GM18498 (cell line): ENCODE results near the gene PLEKHA5.
"Not testable (repeated sequence)": the region's sequence is repeated elsewhere in the genome, so short reads cannot be mapped to it uniquely, and the experiment has no call there.

Experiments used
- ATAC-seq: cut with Tn5 transposase; IDR thresholded peaks from one replicate; pipeline ENCODE4 v1.9.1; 2021; ENCODE audit warnings: mild to moderate bottlenecking, moderate library complexity; ENCODE audit not compliant: unreplicated experiment

Gene PLEKHA5

GRCh38 chr12:19261773-19262172, 132.2 kb downstream of the PLEKHA5 start:
- ATAC-seq: no peak

DNA sequence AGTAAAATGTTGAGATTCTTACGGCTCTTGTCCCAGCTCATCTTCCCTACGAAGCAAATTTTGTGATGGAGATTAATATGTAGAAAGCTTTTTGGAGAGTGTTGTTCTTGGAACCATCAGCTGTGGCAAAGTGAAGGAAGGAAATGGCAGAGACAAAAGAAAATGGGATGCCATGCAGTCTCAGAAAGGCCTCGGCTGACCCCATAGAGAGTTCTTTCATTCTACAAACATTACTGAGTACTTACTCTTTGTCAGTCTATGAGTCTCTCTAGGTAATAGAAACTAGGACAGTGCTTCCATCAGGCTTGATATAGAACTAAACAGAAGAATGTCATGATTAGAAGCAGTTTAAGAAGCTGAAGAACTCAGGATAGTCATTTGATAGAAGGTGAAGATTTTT, 134.1 kb downstream of the PLEKHA5 start:
- no peak for ATAC-seq

- no peak for ATAC-seq
Observed at GRCh38 chr12:19273482-19274330, 144.2 kb downstream of the PLEKHA5 start.

GRCh38 chr12:19276767-19277166, 147.2 kb downstream of the PLEKHA5 start:
- ATAC-seq: no peak

GRCh38 chr12:19277711-19278110, 148.2 kb downstream of the PLEKHA5 start:
- ATAC-seq: no peak

- no peak for ATAC-seq
Observed at GRCh38 chr12:19278407-19278806, 148.9 kb downstream of the PLEKHA5 start.

DNA sequence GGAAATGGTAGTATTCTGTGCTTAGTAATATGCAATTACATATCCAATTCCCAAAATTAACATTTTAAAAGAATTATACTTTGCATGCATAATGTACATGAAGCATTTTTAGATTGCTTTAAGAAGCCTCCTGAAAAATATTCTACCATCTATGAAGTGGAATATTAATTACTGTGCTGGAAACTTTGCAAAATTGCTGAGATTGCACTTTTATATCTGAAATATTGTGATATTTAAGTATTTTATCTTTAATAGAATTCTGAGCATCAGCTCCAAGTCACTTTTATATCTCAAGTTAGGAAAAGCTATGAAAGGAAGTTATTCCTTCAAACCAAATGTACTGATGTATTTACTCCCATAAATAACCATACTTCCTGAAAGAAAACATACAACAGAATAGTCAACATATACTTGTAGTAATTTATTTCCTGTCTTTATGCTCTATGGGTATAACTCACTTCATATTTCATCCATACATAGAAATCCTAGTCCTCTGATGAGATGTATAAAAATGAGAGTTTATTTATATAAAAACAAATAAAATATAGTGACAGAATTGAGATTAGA, 152.7 kb downstream of the PLEKHA5 start:
- ATAC-seq: no peak

- no peak for ATAC-seq
Observed at GRCh38 chr12:19284658-19285057, 155.1 kb downstream of the PLEKHA5 start.

GRCh38 chr12:19285793-19286448, 156.4 kb downstream of the PLEKHA5 start:
- ATAC-seq: no peak

- ATAC-seq: no peak
Observed at GRCh38 chr12:19287302-19287701, 157.8 kb downstream of the PLEKHA5 start.

DNA sequence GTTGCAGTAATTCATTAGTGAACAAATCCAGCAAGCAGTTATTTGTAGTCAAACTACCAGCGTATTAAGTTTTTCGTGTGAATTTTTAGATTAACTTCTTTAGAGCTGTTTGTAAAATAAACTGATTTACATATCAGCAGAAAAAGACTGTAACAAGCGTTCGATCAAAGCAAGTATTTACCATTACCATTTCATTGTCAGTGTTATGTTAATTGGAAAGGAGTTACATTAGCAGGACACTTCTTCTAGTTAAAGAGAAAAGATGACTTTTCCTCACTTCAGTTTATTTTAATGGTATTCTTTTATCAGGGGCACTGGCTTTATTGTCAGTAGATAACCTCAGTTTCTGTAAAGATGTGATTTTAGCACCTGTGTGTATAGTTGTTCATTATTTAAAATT, 158.6 kb downstream of the PLEKHA5 start:
- no peak for ATAC-seq

DNA sequence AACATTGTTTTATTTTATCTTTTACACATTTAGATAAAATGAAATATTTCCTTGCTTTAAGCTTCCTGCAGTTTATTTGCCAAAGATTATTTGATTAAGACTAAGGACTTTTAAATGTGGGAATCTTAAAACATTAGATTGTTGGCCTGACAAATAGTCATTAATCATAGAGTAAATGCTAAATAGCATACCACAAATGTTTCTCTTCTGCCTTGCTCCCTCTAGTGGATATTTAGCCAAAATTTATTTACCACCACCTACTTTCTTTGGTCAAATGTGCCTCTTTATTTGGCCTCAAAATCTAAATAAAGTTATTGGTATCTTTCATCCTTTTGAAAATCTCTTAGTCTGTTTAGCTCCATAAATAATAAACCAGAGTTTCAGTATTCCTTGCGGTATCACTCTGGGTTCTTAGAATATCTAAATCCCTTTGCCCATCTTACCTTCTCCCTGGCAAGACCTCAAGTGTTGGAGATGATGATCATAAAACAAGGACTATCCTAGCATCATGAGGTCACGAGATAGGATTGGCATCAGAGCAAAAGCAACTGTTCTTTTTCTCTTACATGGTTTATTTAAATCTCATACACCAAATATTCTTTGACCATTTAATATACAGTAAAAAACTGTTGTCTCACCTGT, 159.2 kb downstream of the PLEKHA5 start:
- no peak for ATAC-seq

GRCh38 chr12:19298836-19299605, 169.5 kb downstream of the PLEKHA5 start:
- ATAC-seq: no peak

DNA sequence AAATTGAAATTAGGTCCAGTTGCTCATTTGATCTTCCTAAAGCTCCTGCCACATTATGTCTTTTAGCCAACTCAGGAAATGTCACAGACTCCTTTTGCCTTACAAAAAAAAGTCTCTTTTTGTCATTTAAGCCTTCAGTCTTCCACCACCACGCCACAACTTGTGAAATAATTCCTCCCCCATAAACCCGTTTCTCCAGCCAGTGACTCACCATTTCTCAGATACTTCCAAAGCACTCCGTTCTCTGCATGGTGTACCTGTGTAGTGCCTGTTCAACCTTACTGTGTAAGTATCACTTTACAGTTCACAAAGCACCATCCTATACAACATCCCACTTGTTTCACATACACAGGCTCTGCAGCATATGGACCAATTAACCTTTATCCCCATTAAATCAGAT, 170.2 kb downstream of the PLEKHA5 start:
- no peak for ATAC-seq

DNA sequence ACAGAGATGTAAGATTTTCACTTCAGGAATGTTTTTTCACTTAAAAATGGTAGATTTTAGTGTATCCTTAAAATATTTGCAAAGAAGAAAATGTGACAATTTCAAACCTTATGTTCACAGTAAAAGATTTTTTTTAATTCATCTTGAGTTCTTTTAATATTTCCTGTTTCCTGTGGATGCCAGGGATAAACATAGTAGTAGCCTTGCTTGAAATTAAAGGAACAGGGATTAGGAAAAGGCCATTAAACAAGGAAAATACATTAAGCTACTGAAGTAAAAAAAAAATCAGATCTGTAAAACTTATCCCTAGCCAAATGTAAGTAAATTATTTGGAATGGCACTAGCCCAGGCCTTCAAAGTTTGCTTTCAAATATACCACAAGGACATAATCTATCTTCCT, 171.7 kb downstream of the PLEKHA5 start:
- no peak for ATAC-seq

GRCh38 chr12:19301688-19302087, 172.2 kb downstream of the PLEKHA5 start:
- ATAC-seq: no peak

DNA sequence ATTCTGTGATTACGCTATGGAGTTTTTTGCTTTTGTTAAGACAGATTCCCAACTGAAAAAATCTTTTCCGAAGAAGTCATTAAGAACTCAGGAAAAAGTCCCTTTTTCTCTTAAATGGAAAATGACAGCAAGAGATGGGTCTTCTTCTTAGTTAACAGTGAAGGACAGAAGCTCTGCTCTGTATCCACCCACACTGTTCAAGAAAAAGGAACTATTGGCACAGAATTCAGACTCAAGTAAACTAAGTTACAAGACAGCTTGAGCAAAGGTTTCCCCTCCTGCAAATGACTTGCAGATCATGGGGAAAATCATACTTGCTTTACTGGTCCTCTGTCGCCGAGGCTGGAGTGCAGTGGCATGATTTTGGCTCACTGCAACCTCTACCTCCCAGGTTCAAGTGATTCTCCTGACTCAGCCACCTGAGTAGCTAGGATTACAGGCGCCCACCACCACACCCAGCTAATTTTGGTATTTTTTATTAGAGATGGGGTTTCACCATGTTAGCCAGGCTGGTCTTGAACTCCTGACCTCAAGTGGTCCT, 172.6 kb downstream of the PLEKHA5 start:
- ATAC-seq: no peak

GRCh38 chr12:19303496-19303895, 174.0 kb downstream of the PLEKHA5 start:
- ATAC-seq: no peak

GRCh38 chr12:19304149-19304750, 174.7 kb downstream of the PLEKHA5 start:
- no peak for ATAC-seq

GRCh38 chr12:19305621-19306020, 176.1 kb downstream of the PLEKHA5 start:
- not testable (repeated sequence) for ATAC-seq
